ENCODE measurements around the gene PHACTR1. TPM values are rescaled to one million over a fixed set of nuclear protein-coding genes. Genes with fewer than 3 reads are reported as not detected.

Gene PHACTR1
- total RNA-seq, 4 donors from 2014 or later: 1.5 to 3.6 (median 2.5) TPM

DNA sequence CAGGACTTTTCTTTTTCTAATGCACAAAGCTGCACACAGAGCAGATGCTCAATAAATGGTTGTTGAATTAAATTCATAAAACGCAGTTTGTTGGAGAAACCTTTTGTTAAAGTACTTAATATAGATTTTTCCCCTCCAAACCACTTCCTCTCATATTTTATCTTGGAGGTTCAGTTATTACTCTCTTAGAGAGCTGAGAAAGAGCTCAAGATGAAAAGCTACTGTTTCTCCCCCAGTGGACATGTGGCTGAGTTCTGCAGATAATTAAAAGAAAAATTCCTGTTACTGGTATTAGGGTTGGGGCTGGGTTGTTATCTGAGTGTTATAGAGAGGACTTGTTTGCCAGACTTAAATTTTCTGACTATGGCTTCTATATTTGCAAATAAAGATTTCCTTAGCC lies 317.7 kb downstream of the PHACTR1 start:
- DNase-seq (ENCODE audit: low spot score in 2 of 2): no peak
- intact Hi-C loops (cut with DNase I; ENCODE audit: low total_unique reads): no loop called here
- 23 to 56% methylated on average over 1 of the region's 1 CpG for WGBS, 2 donors

DNA sequence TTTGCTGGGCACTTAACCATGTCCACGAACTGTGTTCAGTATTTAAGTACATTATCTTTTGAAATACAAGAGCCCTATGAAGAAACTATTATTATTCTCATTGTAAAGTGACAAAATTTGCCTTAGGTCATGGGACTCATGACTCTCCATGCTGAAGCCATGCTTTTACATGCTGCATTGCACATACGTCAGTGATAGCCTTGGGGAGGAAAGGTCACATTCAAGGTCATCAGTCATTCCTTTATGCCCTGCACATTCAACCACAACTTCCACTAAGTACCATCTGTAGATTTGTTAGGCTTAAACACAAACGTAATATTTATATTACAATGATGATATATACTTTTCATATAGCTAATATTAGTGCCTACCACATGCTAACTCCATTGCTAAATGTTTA lies 319.0 kb downstream of the PHACTR1 start:
- TF ChIP-seq, protein P1, sequence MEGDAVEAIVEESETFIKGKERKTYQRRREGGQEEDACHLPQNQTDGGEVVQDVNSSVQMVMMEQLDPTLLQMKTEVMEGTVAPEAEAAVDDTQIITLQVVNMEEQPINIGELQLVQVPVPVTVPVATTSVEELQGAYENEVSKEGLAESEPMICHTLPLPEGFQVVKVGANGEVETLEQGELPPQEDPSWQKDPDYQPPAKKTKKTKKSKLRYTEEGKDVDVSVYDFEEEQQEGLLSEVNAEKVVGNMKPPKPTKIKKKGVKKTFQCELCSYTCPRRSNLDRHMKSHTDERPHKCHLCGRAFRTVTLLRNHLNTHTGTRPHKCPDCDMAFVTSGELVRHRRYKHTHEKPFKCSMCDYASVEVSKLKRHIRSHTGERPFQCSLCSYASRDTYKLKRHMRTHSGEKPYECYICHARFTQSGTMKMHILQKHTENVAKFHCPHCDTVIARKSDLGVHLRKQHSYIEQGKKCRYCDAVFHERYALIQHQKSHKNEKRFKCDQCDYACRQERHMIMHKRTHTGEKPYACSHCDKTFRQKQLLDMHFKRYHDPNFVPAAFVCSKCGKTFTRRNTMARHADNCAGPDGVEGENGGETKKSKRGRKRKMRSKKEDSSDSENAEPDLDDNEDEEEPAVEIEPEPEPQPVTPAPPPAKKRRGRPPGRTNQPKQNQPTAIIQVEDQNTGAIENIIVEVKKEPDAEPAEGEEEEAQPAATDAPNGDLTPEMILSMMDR (IDR thresholded peaks at IDR 0.05): no peak
- TF ChIP-seq POLR2A (IDR thresholded peaks at IDR 0.05): no peak
- 76 to 79% methylated on average over 3 of the region's 3 CpGs for WGBS, 2 donors
- H3K4me3 ChIP-seq (ENCODE audit: low read depth, poor library complexity, severe bottlenecking): no peak overlapping the region
- DNase-seq (ENCODE audit: low spot score in 2 of 2): no peak
- intact Hi-C loops (cut with DNase I; ENCODE audit: low total_unique reads): no loop called here

More for the DNA sequence above, 317.7 kb downstream of the PHACTR1 start:
- TF ChIP-seq, protein P1 (IDR thresholded peaks at IDR 0.05): no peak
- no peak overlapping the region for H3K4me3 ChIP-seq (ENCODE audit: low read depth, poor library complexity, severe bottlenecking)

DNA sequence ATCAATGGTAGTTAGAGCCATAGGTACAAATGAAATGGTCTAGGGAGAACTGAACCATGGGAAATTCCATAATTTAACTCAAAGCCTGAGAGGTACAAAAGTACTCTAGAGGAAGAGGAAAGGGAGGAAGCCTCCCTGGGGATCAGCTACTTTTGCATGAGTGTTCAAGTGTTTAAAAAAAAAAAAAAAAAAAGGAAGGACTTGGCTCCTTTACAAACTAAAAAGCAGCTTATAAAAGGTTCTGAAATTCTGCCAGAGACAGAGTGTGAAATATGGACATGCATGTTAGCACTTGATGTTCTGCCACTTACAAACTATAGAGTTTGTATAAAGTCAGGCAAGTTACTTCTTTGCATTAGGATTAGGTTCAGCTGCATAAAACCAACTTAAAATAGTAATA lies 321.7 kb downstream of the PHACTR1 start:
- DNase-seq (ENCODE audit: low spot score in 2 of 2): no peak
- intact Hi-C loops (cut with DNase I; ENCODE audit: low total_unique reads): no loop called here
- TF ChIP-seq, protein P1 (IDR thresholded peaks at IDR 0.05): no peak
- TF ChIP-seq POLR2A (IDR thresholded peaks at IDR 0.05): no peak
- H3K4me3 ChIP-seq (ENCODE audit: low read depth, poor library complexity, severe bottlenecking): no peak overlapping the region

DNA sequence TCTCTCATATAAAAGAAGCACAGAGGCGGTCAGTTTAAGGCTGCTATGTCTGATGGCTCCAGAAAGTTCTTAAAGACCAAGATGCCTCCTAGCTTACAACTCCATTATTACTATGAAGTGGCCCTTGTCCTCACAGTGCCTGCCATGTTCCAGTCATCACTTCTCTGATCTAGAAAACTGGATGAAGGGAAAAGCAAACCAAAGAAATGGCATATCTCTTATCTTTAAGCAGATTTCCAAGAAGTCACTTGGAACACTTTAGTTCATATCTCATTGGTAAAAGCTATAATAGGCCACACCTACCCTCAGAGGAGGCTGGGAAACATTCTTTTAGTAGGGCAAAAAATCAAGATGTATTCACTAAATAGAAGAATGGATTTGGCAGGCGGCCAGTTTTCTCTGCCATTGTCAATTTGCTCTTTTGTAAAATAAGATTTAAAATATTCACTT lies 322.2 kb downstream of the PHACTR1 start:
- H3K4me3 ChIP-seq (ENCODE audit: low read depth, poor library complexity, severe bottlenecking): no peak overlapping the region
- 40 to 42% methylated on average over 2 of the region's 2 CpGs for WGBS, 2 donors
- no peak for DNase-seq (ENCODE audit: low spot score in 2 of 2)
- TF ChIP-seq, protein P1 (IDR thresholded peaks at IDR 0.05): no peak
- no peak for TF ChIP-seq POLR2A (IDR thresholded peaks at IDR 0.05)
- intact Hi-C loops (cut with DNase I; ENCODE audit: low total_unique reads): no loop called here

DNA sequence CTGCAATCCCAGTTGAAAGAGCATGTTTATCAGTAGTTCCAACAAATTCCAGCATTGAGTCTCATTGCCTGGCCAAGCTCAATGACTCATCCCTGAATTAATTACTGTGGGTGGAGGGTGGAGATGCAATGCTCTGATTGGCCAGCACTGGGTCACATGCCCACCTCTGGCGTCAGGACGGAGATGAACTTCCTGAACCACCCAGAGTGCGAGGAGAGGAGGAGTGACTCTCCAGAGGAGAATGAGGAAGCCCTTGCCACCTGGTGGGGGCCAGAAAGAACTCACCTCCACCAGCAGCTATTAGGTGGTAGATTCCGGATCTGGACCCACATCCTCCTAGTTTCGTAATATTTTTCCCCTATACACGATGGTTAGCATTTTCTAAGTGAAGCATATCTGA lies 327.8 kb downstream of the PHACTR1 start:
- whole genome bisulfite sequencing, 2 donors: 38 to 50% methylated on average over 6 of the region's 6 CpGs
- no peak overlapping the region for H3K4me3 ChIP-seq (ENCODE audit: low read depth, poor library complexity, severe bottlenecking)
- peak; percentile 72 to 94 for DNase-seq (ENCODE audit: low spot score in 2 of 2)
- no peak for TF ChIP-seq POLR2A (IDR thresholded peaks at IDR 0.05)
- TF ChIP-seq, protein P1 (IDR thresholded peaks at IDR 0.05): no peak
- intact Hi-C loops (cut with DNase I; ENCODE audit: low total_unique reads): no loop called here

DNA sequence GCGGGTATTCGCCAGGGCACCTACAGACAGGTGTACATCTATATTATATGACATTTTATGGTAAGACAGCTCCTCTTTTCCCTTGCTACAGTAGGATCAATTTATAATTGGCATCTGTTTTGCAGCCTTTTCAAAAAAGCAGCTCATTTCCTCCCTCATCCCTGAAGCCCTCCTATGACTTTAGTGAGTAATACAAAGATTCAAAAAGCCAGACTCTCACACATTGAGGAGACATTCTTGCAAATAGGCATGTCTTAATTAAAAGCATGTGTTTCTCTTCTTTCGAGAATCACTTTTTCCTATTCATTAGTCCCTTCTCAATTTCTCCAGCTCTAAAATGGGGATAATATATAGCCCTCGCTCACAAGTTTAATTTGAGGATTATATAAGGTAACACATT lies 328.3 kb downstream of the PHACTR1 start:
- DNase-seq (ENCODE audit: low spot score in 2 of 2): no peak
- WGBS, 2 donors: 64 to 74% methylated on average over 4 of the region's 4 CpGs
- intact Hi-C loops (cut with DNase I; ENCODE audit: low total_unique reads): no loop called here
- no peak overlapping the region for H3K4me3 ChIP-seq (ENCODE audit: low read depth, poor library complexity, severe bottlenecking)
- no peak for TF ChIP-seq POLR2A (IDR thresholded peaks at IDR 0.05)
- TF ChIP-seq, protein P1 (IDR thresholded peaks at IDR 0.05): no peak

Measured in lower leg skin (tissue), 4 donors.